Smooth muscle cell (in vitro differentiated cells): ENCODE data around the gene NFE2L3. TPM values are rescaled to one million over a fixed set of nuclear protein-coding genes. Genes with fewer than 3 reads are reported as not detected.
A peak's percentile ranks its signal among the peaks of the same experiment; 100 is the strongest.

Source experiments
- DNase-seq: peaks from one replicate; lab custom pipeline; 2025; ENCODE audit not compliant: unreplicated experiment; lab: John Stamatoyannopoulos, UW
- H2AFZ ChIP-seq: fragments of 200-600 bp; sonication (generic); 2 replicates; pipeline ENCODE4 v1.6.0; 2016; ENCODE audit warnings: antibody characterized with exemption, low read depth, mild to moderate bottlenecking
- H3F3A ChIP-seq: fragments of 200-600 bp; sonication (generic); 2 replicates; pipeline ENCODE4 v1.6.0; 2017; ENCODE audit warnings: antibody characterized with exemption, low read depth
- H3K27ac ChIP-seq: fragments of 200-600 bp; sonication (generic); 2 replicates; pipeline ENCODE4 v1.5.1; 2016; ENCODE audit warnings: low read depth, mild to moderate bottlenecking
- H3K27me3 ChIP-seq: fragments of 200-600 bp; sonication (generic); 2 replicates; pipeline ENCODE4 v1.6.1; 2016; ENCODE audit warnings: low read depth, mild to moderate bottlenecking
- H3K36me3 ChIP-seq: fragments of 200-600 bp; sonication (generic); 2 replicates; pipeline ENCODE4 v1.5.1; 2016; ENCODE audit warnings: low read depth
- H3K4me1 ChIP-seq: fragments of 200-600 bp; sonication (generic); 2 replicates; pipeline ENCODE4 v1.5.1; 2016; ENCODE audit warnings: low read depth
- H3K4me2 ChIP-seq: fragments of 200-600 bp; sonication (generic); 2 replicates; pipeline ENCODE4 v1.6.0; 2016; ENCODE audit warnings: mild to moderate bottlenecking
- H3K4me3 ChIP-seq: fragments of 200-600 bp; sonication (generic); 2 replicates; pipeline ENCODE4 v1.5.1; 2016; ENCODE audit warnings: mild to moderate bottlenecking
- H3K79me2 ChIP-seq: fragments of 200-600 bp; sonication (generic); 2 replicates; pipeline ENCODE4 v1.6.0; 2016; ENCODE audit warnings: low read depth, mild to moderate bottlenecking
- H3K9ac ChIP-seq: fragments of 200-600 bp; sonication (generic); 2 replicates; pipeline ENCODE4 v1.6.0; 2016; ENCODE audit warnings: low read depth
- H3K9me3 ChIP-seq: fragments of 200-600 bp; sonication (generic); replicated peaks from 2 replicates; pipeline ENCODE4 v1.5.1; 2016; ENCODE audit warnings: low read depth
- H4K20me1 ChIP-seq: fragments of 200-600 bp; sonication (generic); 2 replicates; pipeline ENCODE4 v1.6.0; 2016; ENCODE audit warnings: low read depth
- WGBS: methylation state at CpG from one replicate; pipeline ENCODE4 v1.1.7; 2016; ENCODE audit warnings: low lambda C conversion rate; 5-methylcytosine and 5-hydroxymethylcytosine counted together
- polyA plus RNA-seq: library from polyadenylated mRNA; unstranded; fragments of >200 nt; fragmentation: Nextera tagmentation; extraction: Ambion mirVana; gene quantifications from 2 replicates; pipeline ENCODE4 v1.2.1, GENCODE V29; 2016
- total RNA-seq: library from RNA; depleted of rRNA; stranded (reverse); fragments of >200 nt; gene quantifications from 2 replicates; pipeline ENCODE4 v1.2.3, GENCODE V29; 2014
- TF ChIP-seq, protein P1 (sequence below): fragments of 200-600 bp; sonication (generic); IDR thresholded peaks from 2 replicates; pipeline ENCODE4 v1.5.1; 2017; ENCODE audit warnings: borderline replicate concordance, mild to moderate bottlenecking, antibody characterized with exemption; ENCODE audit not compliant: insufficient read depth, poor library complexity, severe bottlenecking

Gene NFE2L3
- total and polyA plus RNA-seq, 2 experiments from 2014 or later = 2.4 to 5.5 TPM

GRCh38 chr7:26191233-26191973 lies 39.4 kb downstream of the NFE2L3 start:
- Histone ChIP-seq H3K79me2 (peaks cover 56% of the 10 kb centered on the region), H4K20me1 (peaks cover 100% of the 10 kb centered on the region), H3K27ac (peak overlapping the region; percentile 33), H3K36me3 (peaks cover 56% of the 10 kb centered on the region), H3K4me2 (no peak overlapping the region), H3K27me3 (no peaks in the 10 kb centered on the region), H2AFZ (no peak overlapping the region), H3K4me3 (no peak overlapping the region), H3K9me3 (no peaks in the 10 kb centered on the region), H3K9ac (no peak overlapping the region), H3K4me1 (peaks cover 29% of the 10 kb centered on the region), H3F3A (peaks cover 81% of the 10 kb centered on the region)
- TF ChIP-seq, protein P1, sequence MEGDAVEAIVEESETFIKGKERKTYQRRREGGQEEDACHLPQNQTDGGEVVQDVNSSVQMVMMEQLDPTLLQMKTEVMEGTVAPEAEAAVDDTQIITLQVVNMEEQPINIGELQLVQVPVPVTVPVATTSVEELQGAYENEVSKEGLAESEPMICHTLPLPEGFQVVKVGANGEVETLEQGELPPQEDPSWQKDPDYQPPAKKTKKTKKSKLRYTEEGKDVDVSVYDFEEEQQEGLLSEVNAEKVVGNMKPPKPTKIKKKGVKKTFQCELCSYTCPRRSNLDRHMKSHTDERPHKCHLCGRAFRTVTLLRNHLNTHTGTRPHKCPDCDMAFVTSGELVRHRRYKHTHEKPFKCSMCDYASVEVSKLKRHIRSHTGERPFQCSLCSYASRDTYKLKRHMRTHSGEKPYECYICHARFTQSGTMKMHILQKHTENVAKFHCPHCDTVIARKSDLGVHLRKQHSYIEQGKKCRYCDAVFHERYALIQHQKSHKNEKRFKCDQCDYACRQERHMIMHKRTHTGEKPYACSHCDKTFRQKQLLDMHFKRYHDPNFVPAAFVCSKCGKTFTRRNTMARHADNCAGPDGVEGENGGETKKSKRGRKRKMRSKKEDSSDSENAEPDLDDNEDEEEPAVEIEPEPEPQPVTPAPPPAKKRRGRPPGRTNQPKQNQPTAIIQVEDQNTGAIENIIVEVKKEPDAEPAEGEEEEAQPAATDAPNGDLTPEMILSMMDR = no peak
- DNase-seq = no peak
- 93% methylated on average over 7 of the region's 7 CpGs for WGBS

DNA sequence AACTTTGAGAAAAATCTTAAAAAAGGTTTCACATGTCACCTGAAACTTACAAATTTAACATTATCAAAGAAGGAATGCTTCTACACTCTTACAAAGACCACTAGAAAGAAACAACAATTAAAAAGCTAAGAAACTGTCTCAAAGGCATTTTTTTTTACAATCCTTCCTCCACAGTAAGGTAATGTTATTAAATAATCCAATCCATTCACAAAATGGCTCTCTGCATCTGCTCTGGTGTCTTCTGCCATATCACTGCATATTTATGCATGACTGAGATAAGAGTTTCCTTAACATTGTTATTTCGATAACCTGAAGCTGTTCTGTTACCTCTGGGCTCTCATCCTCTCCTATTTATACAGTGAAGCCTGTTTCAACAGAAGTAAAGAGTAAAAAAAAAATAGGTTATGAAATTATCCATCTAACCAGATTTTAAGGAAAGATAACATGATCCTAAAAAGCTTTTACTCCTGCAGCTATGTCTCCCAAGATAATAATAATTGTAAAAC lies 40.0 kb downstream of the NFE2L3 start:
- peak overlapping the region; percentile 20 for H3K27ac ChIP-seq
- peaks cover 35% of the 10 kb centered on the region for H3K4me1 ChIP-seq
- no peaks in the 10 kb centered on the region for H3K27me3 ChIP-seq
- no peak for DNase-seq
- H3K36me3 ChIP-seq = peaks cover 62% of the 10 kb centered on the region
- WGBS = 91% methylated on average over 1 of the region's 1 CpG
- H2AFZ ChIP-seq = no peak overlapping the region
- peaks cover 82% of the 10 kb centered on the region for H3F3A ChIP-seq
- H3K9me3 ChIP-seq = no peaks in the 10 kb centered on the region
- TF ChIP-seq, protein P1 = no peak
- H3K79me2 ChIP-seq = peaks cover 63% of the 10 kb centered on the region
- H3K9ac ChIP-seq = no peak overlapping the region
- peaks cover 100% of the 10 kb centered on the region for H4K20me1 ChIP-seq
- H3K4me2 ChIP-seq = no peak overlapping the region
- H3K4me3 ChIP-seq = no peak overlapping the region

DNA sequence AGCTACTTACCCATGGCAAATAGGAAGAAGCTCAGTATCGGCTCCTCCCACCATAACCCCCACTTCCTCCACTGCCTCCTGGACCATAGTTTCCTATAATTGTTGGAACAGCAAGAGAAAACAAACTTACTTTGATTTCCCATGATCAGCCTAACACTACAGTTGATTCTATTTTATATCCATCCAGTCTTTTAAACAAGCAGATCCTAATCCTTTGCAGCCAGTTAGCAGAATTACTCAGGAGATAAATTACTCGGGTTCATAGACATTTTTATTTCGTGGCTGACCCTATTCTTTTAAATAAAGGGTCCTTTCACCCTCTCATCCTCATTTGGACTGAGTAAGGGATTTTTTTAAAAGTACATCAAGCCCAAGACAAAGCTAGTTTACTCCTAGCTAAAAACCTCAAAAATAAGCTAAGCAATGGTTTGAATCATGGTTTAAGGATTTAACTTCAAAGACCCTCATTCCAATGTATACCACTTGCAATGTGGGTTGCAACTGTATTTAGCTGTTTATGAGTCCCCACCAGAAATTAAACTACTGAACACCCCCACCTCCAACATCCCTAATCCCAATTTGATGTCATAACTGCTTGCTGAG lies 40.6 kb downstream of the NFE2L3 start:
- Histone ChIP-seq H3K4me1 (peaks cover 41% of the 10 kb centered on the region), H3F3A (peaks cover 82% of the 10 kb centered on the region), H3K79me2 (peaks cover 68% of the 10 kb centered on the region), H3K27ac (peak overlapping the region; percentile 23), H4K20me1 (peaks cover 100% of the 10 kb centered on the region), H3K9ac (no peak overlapping the region), H3K4me3 (no peak overlapping the region), H3K36me3 (peaks cover 63% of the 10 kb centered on the region), H3K4me2 (no peak overlapping the region), H2AFZ (no peak overlapping the region), H3K27me3 (no peaks in the 10 kb centered on the region), H3K9me3 (no peaks in the 10 kb centered on the region)
- WGBS = 95% methylated on average over 3 of the region's 3 CpGs
- TF ChIP-seq, protein P1 = no peak
- DNase-seq = no peak
